Osteoblast (primary cell): ENCODE measurements around the gene ZIC1. TPM values are rescaled to one million over a fixed set of nuclear protein-coding genes. Genes with fewer than 3 reads are reported as not detected.

Source experiments
- DNase-seq: peaks from one replicate; pipeline ENCODE4 v3.0.0; 2011; ENCODE audit warnings: low spot score, mixed read lengths; ENCODE audit not compliant: insufficient read length; ENCODE audit errors: missing footprints
- H2AFZ ChIP-seq: 2 replicates; pipeline ENCODE4 v1.6.0; 2011; ENCODE audit warnings: mild to moderate bottlenecking, low read length
- H3K27ac ChIP-seq: 2 replicates; pipeline ENCODE4 v1.5.1; 2011; ENCODE audit warnings: mild to moderate bottlenecking, low read depth, low read length, moderate library complexity
- H3K27me3 ChIP-seq: 2 replicates; pipeline ENCODE4 v1.6.0; 2012; ENCODE audit warnings: mild to moderate bottlenecking, control low read depth, inconsistent platforms, low read length, moderate library complexity; ENCODE audit not compliant: insufficient read depth
- H3K36me3 ChIP-seq: 2 replicates; pipeline ENCODE4 v1.5.1; 2011; ENCODE audit warnings: mild to moderate bottlenecking, low read length, control low read depth, moderate library complexity; ENCODE audit not compliant: insufficient read depth
- H3K4me1 ChIP-seq: 2 replicates; pipeline ENCODE4 v1.5.1; 2011; ENCODE audit warnings: mild to moderate bottlenecking, low read length, control low read depth, moderate library complexity; ENCODE audit not compliant: insufficient read depth
- H3K4me2 ChIP-seq: 2 replicates; pipeline ENCODE4 v1.6.0; 2011; ENCODE audit warnings: mild to moderate bottlenecking, low read length; ENCODE audit not compliant: insufficient read depth
- H3K4me3 ChIP-seq: fragments of 200-600 bp; sonication (generic); 3 replicates; pipeline ENCODE4 v1.5.1; 2012; ENCODE audit warnings: mild to moderate bottlenecking, low read length, inconsistent platforms; ENCODE audit not compliant: insufficient read depth
- H3K79me2 ChIP-seq: 2 replicates; pipeline ENCODE4 v1.6.0; 2012; ENCODE audit warnings: mild to moderate bottlenecking, low read length, control low read depth, inconsistent platforms; ENCODE audit not compliant: insufficient read depth
- H3K9me3 ChIP-seq: 2 replicates; pipeline ENCODE4 v1.5.1; 2011; ENCODE audit warnings: low read depth, low read length, control low read depth
- H4K20me1 ChIP-seq: 2 replicates; pipeline ENCODE4 v1.6.0; 2012; ENCODE audit warnings: mild to moderate bottlenecking, low read length, control low read depth; ENCODE audit not compliant: insufficient read depth
- total RNA-seq: library from RNA; depleted of rRNA; stranded (reverse); fragments of >200 nt; gene quantifications from 2 replicates; pipeline ENCODE4 v1.2.3, GENCODE V29; 2012
- TF ChIP-seq, protein P1 (sequence below): IDR thresholded peaks from 2 replicates; pipeline ENCODE4 v1.5.1; 2011; ENCODE audit warnings: mild to moderate bottlenecking, low read depth, low read length, moderate library complexity; ENCODE audit errors: extremely low read depth

The ZIC1 gene
- total RNA-seq, 1 donor, result 3.6 TPM

DNA sequence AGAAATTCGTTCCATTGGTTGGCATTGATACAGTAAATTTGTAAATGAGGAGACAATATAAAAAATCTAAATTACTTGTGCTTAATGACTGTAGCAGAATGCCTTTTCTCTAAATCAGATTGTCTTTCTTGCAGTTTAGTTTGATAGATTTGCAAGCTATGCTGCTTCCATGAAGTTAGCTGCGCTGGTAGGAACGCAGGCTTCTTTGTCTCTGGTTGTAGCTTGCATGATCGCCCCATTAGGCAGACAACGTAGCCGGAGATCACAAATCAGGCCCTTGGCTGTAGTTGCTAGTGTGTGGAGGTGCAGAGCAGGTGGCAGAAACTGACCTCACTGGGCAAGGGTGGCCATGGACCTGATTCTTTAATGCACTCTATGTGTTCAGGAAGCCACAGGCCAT lies 6.1 kb downstream of the ZIC1 start:
- Histone ChIP-seq H3K9me3 (peaks cover 3% of the 10 kb centered on the region), H3K4me1 (no peaks in the 10 kb centered on the region), H3K79me2 (no peaks in the 10 kb centered on the region), H3K27ac (no peak overlapping the region), H3K36me3 (no peaks in the 10 kb centered on the region), H3K4me3 (no peak overlapping the region), H3K27me3 (peaks cover 94% of the 10 kb centered on the region), H4K20me1 (no peaks in the 10 kb centered on the region), H3K4me2 (no peak overlapping the region), H2AFZ (no peak overlapping the region)
- TF ChIP-seq, protein P1, sequence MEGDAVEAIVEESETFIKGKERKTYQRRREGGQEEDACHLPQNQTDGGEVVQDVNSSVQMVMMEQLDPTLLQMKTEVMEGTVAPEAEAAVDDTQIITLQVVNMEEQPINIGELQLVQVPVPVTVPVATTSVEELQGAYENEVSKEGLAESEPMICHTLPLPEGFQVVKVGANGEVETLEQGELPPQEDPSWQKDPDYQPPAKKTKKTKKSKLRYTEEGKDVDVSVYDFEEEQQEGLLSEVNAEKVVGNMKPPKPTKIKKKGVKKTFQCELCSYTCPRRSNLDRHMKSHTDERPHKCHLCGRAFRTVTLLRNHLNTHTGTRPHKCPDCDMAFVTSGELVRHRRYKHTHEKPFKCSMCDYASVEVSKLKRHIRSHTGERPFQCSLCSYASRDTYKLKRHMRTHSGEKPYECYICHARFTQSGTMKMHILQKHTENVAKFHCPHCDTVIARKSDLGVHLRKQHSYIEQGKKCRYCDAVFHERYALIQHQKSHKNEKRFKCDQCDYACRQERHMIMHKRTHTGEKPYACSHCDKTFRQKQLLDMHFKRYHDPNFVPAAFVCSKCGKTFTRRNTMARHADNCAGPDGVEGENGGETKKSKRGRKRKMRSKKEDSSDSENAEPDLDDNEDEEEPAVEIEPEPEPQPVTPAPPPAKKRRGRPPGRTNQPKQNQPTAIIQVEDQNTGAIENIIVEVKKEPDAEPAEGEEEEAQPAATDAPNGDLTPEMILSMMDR, result no peak
- DNase-seq, result no peak

- Histone ChIP-seq H3K9me3 (peaks cover 5% of the 10 kb centered on the region), H3K27me3 (peaks cover 94% of the 10 kb centered on the region), H3K4me2 (no peak overlapping the region), H3K27ac (no peak overlapping the region), H4K20me1 (no peaks in the 10 kb centered on the region), H3K79me2 (no peaks in the 10 kb centered on the region), H3K4me1 (no peaks in the 10 kb centered on the region), H3K36me3 (no peaks in the 10 kb centered on the region), H2AFZ (no peak overlapping the region), H3K4me3 (no peak overlapping the region)
- DNase-seq, result peak; percentile 50
- TF ChIP-seq, protein P1, result peak; percentile 11
Measured at GRCh38 chr3:147415874-147416273, 6.7 kb downstream of the ZIC1 start.

GRCh38 chr3:147416931-147417330 lies 7.8 kb downstream of the ZIC1 start:
- TF ChIP-seq, protein P1, result no peak
- peaks cover 94% of the 10 kb centered on the region for H3K27me3 ChIP-seq

DNA sequence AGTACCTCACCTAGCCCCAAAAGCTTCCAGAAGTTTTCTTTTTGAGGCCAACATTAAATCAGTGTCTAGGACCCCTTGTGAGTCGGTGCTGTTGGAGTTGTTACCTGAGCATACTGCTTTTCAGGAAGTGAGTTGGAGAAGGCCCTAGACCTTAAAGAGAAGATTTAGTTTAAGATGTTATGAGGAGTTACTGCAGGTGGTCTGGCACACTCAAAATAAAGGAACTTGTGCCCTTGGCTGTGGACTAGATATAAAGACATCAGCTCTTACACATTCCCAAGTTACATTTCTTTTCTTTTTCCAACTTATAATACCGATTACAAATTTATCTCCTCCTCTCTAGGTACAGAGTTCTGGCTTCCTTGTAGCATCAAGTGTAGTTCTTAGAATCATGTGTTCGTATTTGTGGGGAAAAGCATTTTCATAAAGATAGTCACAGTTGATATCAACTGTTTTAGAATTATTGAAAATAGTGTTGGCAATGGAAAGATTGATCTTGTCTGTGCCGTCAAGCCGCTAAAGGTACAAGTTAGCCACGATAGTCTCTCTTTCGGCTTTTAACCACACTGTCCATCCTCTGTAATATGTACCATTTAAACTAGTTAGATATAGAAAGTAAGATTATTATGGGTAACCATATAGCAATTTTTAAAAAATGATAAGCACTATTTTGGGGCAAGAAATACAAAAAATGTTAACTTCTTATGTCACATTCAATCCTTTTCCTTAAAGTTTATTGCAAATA lies 8.6 kb downstream of the ZIC1 start:
- Histone ChIP-seq H3K4me2 (no peak overlapping the region), H3K36me3 (no peaks in the 10 kb centered on the region), H3K27ac (no peak overlapping the region), H3K27me3 (peaks cover 94% of the 10 kb centered on the region), H4K20me1 (no peaks in the 10 kb centered on the region), H3K9me3 (peaks cover 3% of the 10 kb centered on the region), H2AFZ (no peak overlapping the region), H3K79me2 (no peaks in the 10 kb centered on the region), H3K4me3 (no peak overlapping the region), H3K4me1 (no peaks in the 10 kb centered on the region)
- TF ChIP-seq, protein P1, result no peak
- DNase-seq, result peak; percentile 56

More at GRCh38 chr3:147416931-147417330, 7.8 kb downstream of the ZIC1 start:
- Histone ChIP-seq H3K79me2 (no peaks in the 10 kb centered on the region), H3K4me2 (no peak overlapping the region), H4K20me1 (no peaks in the 10 kb centered on the region), H3K9me3 (peaks cover 5% of the 10 kb centered on the region), H3K36me3 (no peaks in the 10 kb centered on the region), H3K4me1 (no peaks in the 10 kb centered on the region), H3K27ac (no peak overlapping the region), H3K4me3 (no peak overlapping the region), H2AFZ (no peak overlapping the region)
- DNase-seq, result no peak
